ENCODE results near the gene CHSY1. TPM values are rescaled to one million over a fixed set of nuclear protein-coding genes. Genes with fewer than 3 reads are reported as not detected.

Gene CHSY1
- total RNA-seq, 1 donor from 2014 or later = 41.7 TPM

DNA sequence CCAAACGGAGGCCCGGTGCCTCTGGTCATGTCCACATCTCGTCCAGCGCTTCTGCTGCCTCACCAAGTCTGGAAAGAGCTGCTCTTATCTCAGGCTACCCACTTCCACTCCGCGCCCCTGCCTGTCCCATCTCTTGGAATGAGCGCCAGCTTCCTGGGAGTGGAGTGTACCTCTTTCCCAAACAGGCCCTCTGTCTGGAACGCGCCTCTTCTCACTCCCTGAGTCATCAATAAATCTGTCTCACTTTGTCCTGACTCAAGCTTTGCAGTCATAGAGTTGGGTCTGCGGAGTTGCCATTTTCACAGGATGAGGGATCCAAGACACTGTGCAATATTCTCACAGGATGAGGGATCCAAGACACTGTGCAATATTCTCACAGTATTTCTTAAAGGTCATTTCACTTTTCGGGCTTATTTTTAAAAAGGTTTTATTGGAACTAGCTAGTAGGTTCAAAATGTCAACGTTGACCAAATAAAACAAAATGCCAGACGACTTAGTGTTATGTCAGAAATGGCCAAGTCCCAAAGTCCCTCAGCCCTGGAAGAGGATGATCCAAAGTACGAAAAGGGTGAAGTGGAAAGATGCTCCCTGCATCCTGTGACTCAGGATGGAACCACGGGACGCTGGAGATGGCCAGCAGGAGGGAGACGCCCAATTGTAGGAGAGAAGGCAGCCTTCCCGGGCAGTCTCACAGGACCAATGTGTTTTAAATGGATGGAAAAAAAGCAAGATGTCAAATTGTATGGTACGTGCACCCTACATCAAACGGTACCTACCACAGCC, 81.1 kb downstream of the CHSY1 start:
- no peak for DNase-seq

- DNase-seq = peak; percentile 93
Measured at GRCh38 chr15:101169495-101170071, 82.3 kb downstream of the CHSY1 start.

GRCh38 chr15:101168898-101169494, 82.9 kb downstream of the CHSY1 start:
- peak; percentile 54 for DNase-seq

DNA sequence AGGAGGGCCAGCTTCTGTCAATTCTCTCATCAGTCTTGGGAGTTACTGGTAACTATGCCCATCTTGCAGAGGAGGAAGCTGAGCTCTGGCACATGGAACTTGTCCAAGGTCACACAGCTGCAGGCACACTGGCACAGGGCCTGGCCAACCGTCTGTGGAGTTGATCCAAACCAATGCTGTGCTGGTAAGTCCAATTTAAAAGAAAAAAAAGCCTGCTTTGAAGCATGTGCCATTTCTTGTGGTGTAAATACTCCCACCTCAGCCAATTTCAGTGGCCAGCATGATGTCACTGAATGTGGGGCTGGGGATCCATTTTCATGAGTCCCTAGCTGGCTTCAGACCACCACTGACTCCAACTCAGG, 83.4 kb downstream of the CHSY1 start:
- DNase-seq = peak; percentile 70

DNA sequence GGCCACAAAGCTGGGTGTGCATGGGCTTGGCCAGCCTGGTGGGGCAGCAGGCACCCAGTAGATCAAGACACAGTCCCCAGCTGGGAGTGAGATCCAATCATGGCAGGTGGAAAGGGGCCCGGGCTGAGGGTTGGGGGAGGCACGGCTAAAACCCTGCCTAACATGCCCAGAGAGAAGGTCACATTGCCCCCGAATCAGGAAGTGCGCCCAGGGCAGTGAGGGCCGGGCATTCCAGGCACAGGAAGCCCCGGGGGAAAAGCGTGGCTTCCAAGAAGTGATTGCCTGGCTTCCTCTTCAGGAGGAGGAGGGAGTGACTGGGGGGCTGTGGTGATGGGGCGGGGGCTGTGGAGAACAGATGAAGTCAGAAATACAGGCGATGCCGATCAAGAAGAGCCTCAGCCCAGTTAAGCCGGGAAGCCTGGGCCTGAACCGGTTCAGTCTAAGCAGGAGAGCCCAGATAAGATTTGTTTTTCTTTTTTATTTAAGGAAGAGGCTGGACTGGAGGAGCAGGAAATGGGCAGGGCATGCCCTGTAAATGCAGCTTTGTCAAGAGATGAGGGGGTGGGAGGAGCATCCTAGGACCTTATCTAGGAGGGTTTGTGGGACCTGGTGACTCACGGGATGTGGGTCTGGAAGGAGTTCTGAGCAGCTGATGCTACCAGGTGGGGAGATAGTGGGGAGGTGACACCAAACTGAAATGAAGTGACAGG, 83.9 kb downstream of the CHSY1 start:
- DNase-seq = peak; percentile 40

DNA sequence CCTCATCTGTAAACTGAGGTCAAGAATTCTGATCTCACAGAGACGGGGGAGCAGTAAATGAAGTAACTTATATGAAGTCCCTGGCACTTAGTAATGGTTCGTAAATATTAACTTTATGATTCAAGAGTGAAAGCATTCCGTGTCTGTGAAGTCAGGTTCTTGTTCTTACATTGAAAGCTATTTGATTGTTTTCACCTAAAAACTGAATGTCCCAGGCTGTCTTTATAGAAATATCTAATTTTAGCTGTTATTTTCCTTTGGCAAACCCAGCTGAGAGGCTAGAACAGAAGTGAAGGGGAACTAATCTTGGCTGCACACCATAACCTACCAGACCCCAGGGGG, 84.5 kb downstream of the CHSY1 start:
- no peak for DNase-seq

DNA sequence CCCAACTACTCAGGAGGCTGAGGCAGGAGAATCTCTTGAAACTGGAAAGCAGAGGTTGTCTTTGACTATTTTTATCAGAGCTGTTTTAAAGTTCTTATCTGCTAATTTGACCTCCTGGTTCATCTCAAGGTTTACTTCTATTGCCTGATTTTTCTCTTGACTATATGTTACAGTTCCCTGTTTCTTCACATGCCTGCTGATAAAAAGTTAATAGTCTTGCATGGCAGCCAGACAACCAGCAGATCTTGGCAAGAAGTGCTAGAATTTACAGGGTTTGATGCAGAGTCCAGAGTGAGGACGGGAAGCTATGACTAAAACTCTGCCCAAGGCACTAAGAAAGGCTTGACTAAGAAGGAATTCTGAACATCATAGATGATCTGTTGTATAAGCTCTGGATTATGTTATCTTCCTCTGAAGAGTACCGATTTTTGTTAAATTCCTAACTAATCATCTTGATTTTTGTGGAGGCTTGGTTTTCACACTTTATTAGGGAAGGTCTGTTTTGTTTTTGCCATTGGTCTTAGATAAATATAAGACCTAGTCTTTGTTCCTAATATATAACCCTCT, 85.9 kb downstream of the CHSY1 start:
- no peak for DNase-seq

DNA sequence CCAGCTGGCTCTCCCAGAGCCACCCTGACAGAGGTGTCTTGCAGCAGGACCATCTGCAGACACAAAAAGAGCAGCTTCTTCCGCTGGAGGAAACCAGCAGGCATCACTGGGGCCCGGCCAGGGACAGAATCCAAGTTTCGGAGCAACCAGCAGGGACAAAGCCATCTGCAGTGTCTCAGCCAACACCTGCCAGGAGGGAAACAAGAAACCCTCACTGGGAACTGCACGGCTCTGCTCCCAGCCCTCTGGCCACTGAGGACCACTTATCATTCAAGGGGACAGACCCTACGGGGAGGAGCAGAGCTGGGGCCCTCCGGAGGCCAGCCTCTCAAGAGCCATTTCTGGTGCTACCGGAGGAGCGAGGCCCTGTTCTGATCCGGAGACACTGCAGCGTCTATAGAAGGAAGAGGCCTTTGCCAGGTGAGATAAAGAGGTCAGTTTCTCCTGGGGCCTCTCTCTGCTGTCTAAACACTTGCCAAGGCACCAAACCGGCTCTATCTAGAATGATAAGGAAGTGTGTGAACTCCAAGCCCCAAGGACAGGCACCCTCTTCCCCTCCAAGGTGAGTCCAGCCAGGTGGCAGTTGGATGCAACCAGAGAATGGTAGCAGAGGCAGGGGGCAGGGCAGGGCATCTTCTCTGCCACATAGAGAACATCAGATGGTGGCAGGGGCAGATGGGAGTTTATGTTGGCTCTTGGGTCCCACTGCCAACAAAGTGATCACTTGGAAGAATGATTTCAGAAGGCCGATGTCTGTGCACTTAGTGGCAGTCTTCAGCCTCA, 89.0 kb downstream of the CHSY1 start:
- peak; percentile 95 for DNase-seq

GRCh38 chr15:101161656-101162055, 90.2 kb downstream of the CHSY1 start:
- no peak for DNase-seq

DNA sequence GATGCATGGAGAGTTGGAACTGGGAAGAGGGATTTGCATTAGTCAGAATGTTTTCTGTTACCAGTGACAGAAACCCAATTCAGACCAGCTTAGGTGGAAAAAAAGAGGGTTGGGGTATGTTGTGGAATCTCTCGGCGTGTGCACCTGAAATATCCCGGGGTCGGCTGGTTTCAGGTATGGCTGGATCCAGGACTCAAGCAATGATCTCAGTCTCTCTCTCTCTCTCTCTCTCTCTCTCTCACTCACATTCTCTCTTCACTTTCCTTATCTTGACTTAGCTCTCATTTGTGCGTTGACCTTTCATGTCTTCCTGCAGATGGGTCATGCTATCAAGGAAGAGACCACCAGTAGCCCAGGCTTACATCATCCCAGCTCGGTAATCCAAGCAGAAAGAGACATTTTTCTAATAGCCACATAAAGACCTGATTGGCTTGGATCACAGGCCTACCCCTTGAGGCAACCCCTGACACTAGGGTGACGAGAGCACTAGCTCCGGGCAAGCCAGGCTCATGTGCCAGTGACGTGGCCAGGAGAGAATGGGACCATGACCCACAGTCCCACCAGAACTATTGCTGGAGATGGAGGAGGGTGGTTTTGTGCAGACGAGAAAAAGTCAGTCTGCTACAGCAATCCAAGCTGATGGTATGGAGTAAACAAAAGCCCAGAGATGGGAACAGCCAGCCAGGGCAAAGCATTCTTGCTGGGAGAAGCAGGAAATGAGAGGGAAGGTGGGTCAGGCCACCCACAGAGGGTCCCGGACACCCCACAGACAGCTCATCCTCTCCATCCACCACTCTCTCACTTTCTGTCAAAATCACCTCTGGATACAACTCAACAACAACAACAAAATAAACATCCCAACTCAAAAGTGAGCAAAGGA, 91.7 kb downstream of the CHSY1 start:
- DNase-seq = no peak

DNA sequence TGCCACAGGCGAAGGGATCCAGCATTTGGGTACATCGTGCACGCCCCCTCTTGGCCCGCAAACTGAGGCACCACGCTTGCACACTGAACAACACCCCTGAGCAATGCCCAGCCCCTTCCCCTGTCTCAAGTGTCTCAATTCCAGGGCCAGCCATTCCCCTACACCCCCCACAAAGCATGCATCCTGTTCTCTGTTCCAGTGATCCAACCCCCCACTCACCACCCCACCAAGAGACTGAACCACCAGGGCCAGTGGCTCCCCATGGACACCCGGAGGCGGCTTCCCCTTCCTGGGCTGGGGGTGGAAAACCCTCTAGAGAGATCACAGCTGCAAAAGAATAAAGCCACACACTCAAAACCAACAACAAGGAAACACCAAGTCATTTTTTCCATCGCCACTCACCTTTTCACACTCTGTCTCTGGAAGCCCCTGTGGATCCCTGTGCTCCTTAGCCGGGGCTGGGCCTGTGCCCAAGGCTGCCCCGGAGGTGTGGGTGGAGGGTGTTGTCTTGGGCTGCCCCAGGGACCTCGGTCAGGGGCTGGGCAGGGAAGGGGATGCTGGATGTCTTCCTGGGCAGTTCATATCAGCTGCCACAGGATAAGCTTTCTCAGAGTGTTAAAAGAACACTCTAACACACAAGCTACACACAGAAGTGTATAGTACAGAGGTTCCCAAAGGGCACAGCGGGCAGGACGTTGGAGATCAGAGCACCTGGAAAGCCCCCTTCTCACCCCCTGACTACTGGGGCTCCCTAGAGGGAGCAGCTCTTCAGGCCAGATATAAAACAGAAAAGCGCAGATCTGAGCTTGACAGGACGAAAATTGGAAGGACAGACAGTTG, 92.5 kb downstream of the CHSY1 start:
- peak; percentile 27 for DNase-seq

GRCh38 chr15:101158166-101159095, 93.4 kb downstream of the CHSY1 start:
- peak; percentile 33 for DNase-seq

DNA sequence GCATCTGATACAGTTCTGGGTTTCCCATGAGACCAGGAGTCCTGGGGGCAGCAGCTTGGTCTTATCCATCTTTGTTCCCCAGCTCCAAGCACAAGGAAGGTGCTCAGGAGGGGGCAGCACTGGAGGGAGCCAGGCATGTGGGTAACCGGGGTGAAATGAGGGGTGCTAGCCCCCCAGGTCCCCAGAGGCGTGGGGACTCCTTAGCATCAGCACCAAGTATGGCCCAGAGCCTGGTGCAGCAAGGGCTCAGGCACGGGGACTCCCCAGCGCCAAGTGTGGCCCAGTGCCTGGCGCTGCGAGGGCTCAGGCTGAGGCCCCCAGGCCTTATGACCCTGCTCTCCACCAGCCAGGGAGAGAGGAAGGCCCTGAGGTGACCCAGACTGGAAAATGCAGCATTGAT, 94.1 kb downstream of the CHSY1 start:
- DNase-seq = no peak

DNA sequence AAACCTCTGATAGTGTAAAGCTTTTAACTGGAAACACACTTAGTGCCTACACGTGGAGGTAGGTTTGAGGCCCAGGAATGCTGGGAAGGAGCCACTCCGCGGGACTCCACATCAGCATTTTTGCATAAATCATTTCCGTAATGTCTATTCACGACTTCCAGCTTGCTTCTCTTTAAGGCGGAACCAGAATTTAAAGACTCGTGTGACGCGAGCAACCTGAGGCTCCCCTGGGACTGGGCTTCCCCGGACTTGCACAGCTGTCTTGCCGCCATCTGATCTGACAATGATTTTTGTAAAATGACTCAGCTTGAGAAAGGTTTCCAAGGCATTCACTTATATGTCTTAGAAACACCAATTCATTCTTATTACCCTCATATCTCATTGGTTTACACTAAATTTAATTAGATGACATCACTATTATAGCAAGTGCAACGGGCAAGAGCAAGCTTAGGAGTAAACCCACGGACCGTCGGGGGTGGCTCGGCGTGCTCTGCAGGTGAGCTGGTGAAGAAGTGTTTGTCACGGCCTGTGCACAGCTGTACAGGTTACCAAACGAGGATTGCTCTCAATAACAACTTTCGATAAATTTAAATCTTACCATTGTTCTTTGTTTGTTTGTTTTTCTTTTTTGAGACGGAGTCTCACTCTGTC, 95.2 kb downstream of the CHSY1 start:
- DNase-seq = peak; percentile 92

GRCh38 chr15:101156061-101156460, 95.8 kb downstream of the CHSY1 start:
- no peak for DNase-seq

- no peak for DNase-seq
Measured at GRCh38 chr15:101153801-101154656, 97.8 kb downstream of the CHSY1 start.

- no peak for DNase-seq
Measured at GRCh38 chr15:101152914-101153313, 98.9 kb downstream of the CHSY1 start.
